SK-N-SH (cell line): ENCODE measurements around the gene MTR. TPM values are rescaled to one million over a fixed set of nuclear protein-coding genes. Genes with fewer than 3 reads are reported as not detected.

Source experiments
- CTCF ChIA-PET: fragments of 300-600, 350-600 bp; formaldehyde crosslinking; extraction: SDS; loops from one replicate; lab custom pipeline; 2021; lab: Yijun Ruan, JAX
- POLR2A ChIA-PET: fragments of 350-600 bp; sonication (Branson Sonifier 250); formaldehyde crosslinking; extraction: SDS; loops from one replicate; lab custom pipeline; 2020; ENCODE audit warnings: antibody characterized with exemption, inconsistent platforms; lab: Yijun Ruan, JAX
- DNase-seq: peaks from one replicate; pipeline ENCODE4 v3.0.0; 2012
- H2AFZ ChIP-seq: fragments of 200-600 bp; sonication (generic); 2 replicates; pipeline ENCODE4 v1.8.1; 2016; ENCODE audit warnings: antibody characterized with exemption, mild to moderate bottlenecking, low read depth
- H3F3A ChIP-seq: fragments of 200-600 bp; sonication (generic); replicated peaks from 2 replicates; pipeline ENCODE3; 2016; ENCODE audit warnings: antibody characterized with exemption, mild to moderate bottlenecking; ENCODE audit not compliant: insufficient read depth
- H3K27ac ChIP-seq, 2 experiments: fragments of 200-500 bp in 1 of 2; fragments of 200-600 bp in 1 of 2; sonication (Bioruptor generic) in 1 of 2; sonication (generic), shearing (Covaris generic) in 1 of 2; 2 replicates each; pipeline versions ENCODE4 v1.5.1 to v1.6.1; 2014 to 2016; ENCODE audit warnings: low read depth in 2 of 2, inconsistent platforms in 1 of 2, low read length in 1 of 2, mild to moderate bottlenecking in 1 of 2, mixed read lengths in 1 of 2
- H3K27me3 ChIP-seq: fragments of 200-600 bp; sonication (generic), shearing (Covaris generic); 2 replicates; pipeline ENCODE4 v1.6.1; 2016; ENCODE audit warnings: mixed run types; ENCODE audit not compliant: insufficient read depth
- H3K36me3 ChIP-seq, 2 experiments: fragments of 200-500 bp in 1 of 2; fragments of 200-600 bp in 1 of 2; sonication (Bioruptor generic) in 1 of 2; sonication (generic) in 1 of 2; replicated peaks in 1 of 2; 2 replicates each; pipeline versions ENCODE3 to v1.5.1; 2014 to 2016; ENCODE audit warnings: low read length in 1 of 2, mild to moderate bottlenecking in 1 of 2; ENCODE audit not compliant: insufficient read depth in 2 of 2, control insufficient read depth in 1 of 2
- H3K4me1 ChIP-seq, 2 experiments: fragments of 200-500 bp in 1 of 2; fragments of 200-600 bp in 1 of 2; sonication (Bioruptor generic) in 1 of 2; sonication (generic), shearing (Covaris generic) in 1 of 2; 2 replicates each; pipeline versions ENCODE4 v1.5.1 to v1.6.1; 2014 to 2016; ENCODE audit warnings: low read depth in 1 of 2, low read length in 1 of 2, mixed run types in 1 of 2; ENCODE audit not compliant: insufficient read depth in 2 of 2, control insufficient read depth in 1 of 2
- H3K4me2 ChIP-seq: fragments of 200-600 bp; sonication (generic), shearing (Covaris generic); 2 replicates; pipeline ENCODE4 v1.6.1; 2017; ENCODE audit warnings: mixed run types
- H3K4me3 ChIP-seq, 2 experiments: fragments of 200-500 bp in 1 of 2; fragments of 200-600 bp in 1 of 2; sonication (Bioruptor generic) in 1 of 2; sonication (generic), shearing (Covaris generic) in 1 of 2; 2 replicates each; pipeline versions ENCODE4 v1.5.1 to v1.8.1; 2014 to 2016; ENCODE audit warnings: low read depth in 2 of 2, inconsistent platforms in 1 of 2, low read length in 1 of 2, mild to moderate bottlenecking in 1 of 2, mixed read lengths in 1 of 2, moderate library complexity in 1 of 2
- H3K79me2 ChIP-seq: fragments of 200-600 bp; sonication (generic); 2 replicates; pipeline ENCODE4 v1.8.1; 2017; ENCODE audit warnings: mild to moderate bottlenecking; ENCODE audit not compliant: insufficient read depth
- H3K9ac ChIP-seq: fragments of 200-600 bp; sonication (generic); 2 replicates; pipeline ENCODE4 v1.6.1; 2017; ENCODE audit warnings: mixed run types
- H3K9me2 ChIP-seq: fragments of 200-600 bp; sonication (generic); 2 replicates; pipeline ENCODE4 v1.6.1; 2017; ENCODE audit warnings: mixed run types
- H3K9me3 ChIP-seq: fragments of 200-600 bp; sonication (generic); 2 replicates; pipeline ENCODE4 v1.6.1; 2017; ENCODE audit warnings: mixed run types, mild to moderate bottlenecking, moderate library complexity
- H4K20me1 ChIP-seq: fragments of 200-600 bp; sonication (generic); 2 replicates; pipeline ENCODE4 v1.6.1; 2017; ENCODE audit warnings: mild to moderate bottlenecking, mixed run types; ENCODE audit not compliant: insufficient read depth
- CHD2 ChIP-seq: fragments of 150-350 bp; IDR thresholded peaks from 2 replicates; pipeline ENCODE4 v1.6.1; 2018; ENCODE audit warnings: low read length; ENCODE audit not compliant: partially characterized antibody
- ELF1 ChIP-seq: IDR thresholded peaks from 2 replicates; pipeline ENCODE4 v1.4.0; 2012
- EP300 ChIP-seq, 2 experiments: IDR thresholded peaks; 2 replicates each; pipeline versions ENCODE4 v1.4.0 to v1.6.1; 2012; ENCODE audit warnings: borderline replicate concordance in 1 of 2, low read depth in 1 of 2, low read length in 1 of 2
- FOSL2 ChIP-seq: IDR thresholded peaks from 2 replicates; pipeline ENCODE4 v1.4.0; 2012; ENCODE audit warnings: low read depth, mild to moderate bottlenecking, moderate library complexity, borderline replicate concordance
- FOXM1 ChIP-seq: IDR thresholded peaks from 2 replicates; pipeline ENCODE4 v1.4.0; 2012; ENCODE audit warnings: low read depth, mild to moderate bottlenecking
- GABPA ChIP-seq: IDR thresholded peaks from 2 replicates; pipeline ENCODE4 v1.4.0; 2012; ENCODE audit warnings: low read depth, mild to moderate bottlenecking
- GATA2 ChIP-seq: sonication (generic); formaldehyde crosslinking; IDR thresholded peaks from 2 replicates; pipeline ENCODE4 v1.5.0; 2020; ENCODE audit warnings: mild to moderate bottlenecking, missing genetic modification reagents
- MAX ChIP-seq: IDR thresholded peaks from 2 replicates; pipeline ENCODE4 v1.4.0; 2012; ENCODE audit warnings: low read depth
- NRF1 ChIP-seq: IDR thresholded peaks from 2 replicates; pipeline ENCODE4 v1.6.1; 2012; ENCODE audit warnings: low read depth, mild to moderate bottlenecking, low read length
- POLR2AphosphoS5 ChIP-seq: IDR thresholded peaks from 2 replicates; pipeline ENCODE4 v1.6.1; 2012; ENCODE audit warnings: low read depth, low read length
- RAD21 ChIP-seq: IDR thresholded peaks from 2 replicates; pipeline ENCODE4 v1.6.1; 2012; ENCODE audit warnings: mild to moderate bottlenecking, low read length
- REST ChIP-seq: IDR thresholded peaks from 2 replicates; pipeline ENCODE4 v1.6.1; 2012; ENCODE audit warnings: mild to moderate bottlenecking, low read depth, low read length, moderate library complexity
- RFX5 ChIP-seq: IDR thresholded peaks from 2 replicates; pipeline ENCODE4 v1.6.1; 2012; ENCODE audit warnings: mild to moderate bottlenecking, improper control_type of control experiment, low read length
- SMC3 ChIP-seq: IDR thresholded peaks from 2 replicates; pipeline ENCODE4 v1.6.1; 2012; ENCODE audit warnings: low read depth, low read length, improper control_type of control experiment
- TAF1 ChIP-seq: IDR thresholded peaks from 2 replicates; pipeline ENCODE4 v1.6.1; 2012; ENCODE audit warnings: low read depth, mild to moderate bottlenecking, low read length, moderate library complexity, borderline replicate concordance
- TCF12 ChIP-seq: IDR thresholded peaks from 2 replicates; pipeline ENCODE4 v1.4.0; 2012
- TEAD4 ChIP-seq: IDR thresholded peaks from 2 replicates; pipeline ENCODE4 v1.4.0; 2012; ENCODE audit warnings: mild to moderate bottlenecking, borderline replicate concordance; ENCODE audit not compliant: insufficient read depth
- USF1 ChIP-seq: IDR thresholded peaks from 2 replicates; pipeline ENCODE4 v1.4.0; 2012; ENCODE audit warnings: low read depth, borderline replicate concordance
- USF2 ChIP-seq: fragments of 150-350 bp; IDR thresholded peaks from 2 replicates; pipeline ENCODE4 v1.6.1; 2017; ENCODE audit warnings: antibody characterized with exemption, low read length, low read depth, borderline replicate concordance
- YY1 ChIP-seq: IDR thresholded peaks from 2 replicates; pipeline ENCODE4 v1.4.0; 2012; ENCODE audit warnings: low read depth, mild to moderate bottlenecking
- WGBS: methylation state at CpG from one replicate; pipeline ENCODE4 v1.1.6; 2017; ENCODE audit warnings: low lambda C conversion rate; 5-methylcytosine and 5-hydroxymethylcytosine counted together
- polyA plus RNA-seq, 3 experiments: library from polyadenylated mRNA; depleted of rRNA; stranded (reverse); fragments of >200 nt; gene quantifications; 2 replicates each; pipeline ENCODE4 v1.2.3, GENCODE V29; 2012

The MTR gene
- polyA plus RNA-seq, 1 of the 3 experiments (the other 2 are of a cell fraction): 5.4 TPM

DNA sequence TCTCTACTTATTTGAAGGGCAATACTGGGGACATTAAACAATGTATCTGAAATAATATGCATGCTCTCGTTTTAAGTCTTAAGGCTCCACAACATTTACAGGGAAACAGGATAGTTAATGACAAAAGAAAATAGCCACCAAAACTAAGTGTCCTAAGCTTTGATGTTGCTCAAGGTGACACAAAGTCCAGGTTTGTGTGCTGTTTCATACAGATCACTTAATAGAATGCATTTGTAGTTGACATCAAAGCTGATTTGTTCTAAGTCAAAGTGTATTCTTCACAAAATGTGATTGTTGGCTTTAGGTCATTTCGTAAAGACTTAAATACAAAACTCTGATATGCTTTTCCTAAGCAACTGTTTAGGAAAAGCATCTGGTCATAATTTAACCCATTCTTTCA lies 37.5 kb upstream of the MTR start:
- TF ChIP-seq TAF1 (no peak), FOSL2 (no peak), EP300 (IDR thresholded peaks at IDR 0.05; ENCODE audit: borderline replicate concordance in 1 of 2, low read depth in 1 of 2, low read length in 1 of 2) (no peak), GABPA (no peak), USF1 (no peak), TEAD4 (no peak), USF2 (no peak), FOXM1 (no peak), POLR2AphosphoS5 (no peak), GATA2 (CRISPR knock-in tag) (no peak), YY1 (no peak), REST (no peak), RFX5 (no peak), RAD21 (no peak), TCF12 (no peak), MAX (no peak), ELF1 (no peak), SMC3 (no peak), NRF1 (no peak), CHD2 (no peak)
- Histone ChIP-seq H2AFZ (no peak overlapping the region), H3F3A (no peaks in the 10 kb centered on the region), H3K79me2 (no peaks in the 10 kb centered on the region), H4K20me1 (no peaks in the 10 kb centered on the region), H3K9me2 (no peaks in the 10 kb centered on the region), H3K9me3 (no peaks in the 10 kb centered on the region), H3K36me3 (no peaks in the 10 kb centered on the region), H3K4me1 (peaks cover 0 to 2% of the 10 kb centered on the region in 2 experiments; a peak in 1 of 4 replicates), H3K4me3 (no peak overlapping the region), H3K9ac (no peak overlapping the region), H3K27ac (no peak overlapping the region), H3K27me3 (no peaks in the 10 kb centered on the region), H3K4me2 (no peak overlapping the region)
- ChIA-PET CTCF (interaction anchor here (1.0 to 2.6 kb wide), 3 partner anchors 10 to 153 kb away, joined by 3 to 9 read pairs (median 8); partner anchors contain the start of gene HEATR1), POLR2A (interaction anchor here (0.7 kb wide), 1 partner anchor 351 kb away, joined by 3 read pairs; no protein-coding TSS in a partner anchor)
- DNase-seq: no peak
- 79% methylated on average over 2 of the region's 2 CpGs for WGBS
